CMK (cell line): ENCODE measurements around the gene NSL1.
"Not testable (repeated sequence)": the region's sequence is repeated elsewhere in the genome, so short reads cannot be mapped to it uniquely, and the experiment has no call there.

Source experiments
- DNase-seq: peaks from one replicate; pipeline ENCODE4 v3.0.0-alpha.2; 2010; ENCODE audit warnings: low read depth

Gene NSL1

GRCh38 chr1:212791676-212792395, at the start of gene NSL1, which contains the start of gene TATDN3:
TSS of gene NSL1 (minus strand) at chr1:212791777. CDS start at chr1:212791763, 14 bp downstream.
TSS of gene TATDN3 (plus strand) at chr1:212791894. CDS start at chr1:212791922, 28 bp downstream.
- peak; percentile 95 for DNase-seq

GRCh38 chr1:212838145-212838544, 46.6 kb upstream of the NSL1 start:
- DNase-seq: no peak

- DNase-seq: not testable (repeated sequence)
Measured at GRCh38 chr1:212833211-212834207, 41.9 kb upstream of the NSL1 start.

GRCh38 chr1:212828395-212828794, 36.8 kb upstream of the NSL1 start:
- DNase-seq: no peak

- DNase-seq: no peak
Measured at GRCh38 chr1:212827831-212828278, 36.3 kb upstream of the NSL1 start.

- no peak for DNase-seq
Measured at GRCh38 chr1:212827171-212827776, 35.7 kb upstream of the NSL1 start.

GRCh38 chr1:212825798-212826452, 34.3 kb upstream of the NSL1 start:
- no peak for DNase-seq

- DNase-seq: no peak
Measured at GRCh38 chr1:212824201-212824600, 32.6 kb upstream of the NSL1 start.

- DNase-seq: no peak
Measured at GRCh38 chr1:212822956-212823355, 31.4 kb upstream of the NSL1 start.

GRCh38 chr1:212820969-212821368, 29.4 kb upstream of the NSL1 start:
- no peak for DNase-seq

GRCh38 chr1:212819726-212820125, 28.1 kb upstream of the NSL1 start:
- DNase-seq: no peak

GRCh38 chr1:212816567-212817278, 25.1 kb upstream of the NSL1 start:
- no peak for DNase-seq

- DNase-seq: no peak
Measured at GRCh38 chr1:212814537-212815334, 23.2 kb upstream of the NSL1 start.

- no peak for DNase-seq
Measured at GRCh38 chr1:212805767-212806166, 14.2 kb upstream of the NSL1 start.

GRCh38 chr1:212797681-212798080, 6.1 kb upstream of the NSL1 start:
- no peak for DNase-seq

- DNase-seq: no peak
Measured at GRCh38 chr1:212794561-212795014, 3.0 kb upstream of the NSL1 start.

GRCh38 chr1:212792396-212792908, 875 bp upstream of the NSL1 start:
- no peak for DNase-seq

- no peak for DNase-seq
Measured at GRCh38 chr1:212791261-212791675, 309 bp downstream of the NSL1 start.

GRCh38 chr1:212785871-212786270, 5.7 kb downstream of the NSL1 start:
- DNase-seq: no peak

- DNase-seq: no peak
Measured at GRCh38 chr1:212783976-212784375, 7.6 kb downstream of the NSL1 start.
